ENCODE results near the gene CEACAM19.

GRCh38 chr19:44646049-44646416 is 25.2 kb upstream of the CEACAM19 start:
- TF ChIP-seq POLR2A (IDR thresholded peaks at IDR 0.05; ENCODE audit: low read depth, low read length) (no peak), POLR2AphosphoS5 (IDR thresholded peaks at IDR 0.05; ENCODE audit: low read depth, low read length) (no peak)
